Mesendoderm (in vitro differentiated cells): ENCODE results near the gene ADGRF1.

Experiments used
- DNase-seq: peaks from one replicate; pipeline ENCODE4 v3.0.0; 2013
- H2AK5ac ChIP-seq: 2 replicates; pipeline ENCODE4 v1.6.1; 2013; ENCODE audit warnings: low read length, inconsistent platforms
- H2BK120ac ChIP-seq: 2 replicates; pipeline ENCODE4 v1.6.1; 2013; ENCODE audit warnings: low read depth, mild to moderate bottlenecking, low read length, moderate library complexity, mixed read lengths
- H2BK15ac ChIP-seq: replicated peaks from 2 replicates; pipeline ENCODE4 v1.6.1; 2013; ENCODE audit warnings: low read depth, mild to moderate bottlenecking, moderate library complexity
- H2BK5ac ChIP-seq: 2 replicates; pipeline ENCODE4 v1.6.1; 2013; ENCODE audit warnings: low read length, inconsistent platforms
- H3K18ac ChIP-seq: 2 replicates; pipeline ENCODE4 v1.6.1; 2013; ENCODE audit warnings: mild to moderate bottlenecking, low read length, mixed read lengths
- H3K23ac ChIP-seq: one replicate; pipeline ENCODE4 v1.6.1; 2013; ENCODE audit warnings: low read length
- H3K27ac ChIP-seq: 2 replicates; pipeline ENCODE4 v1.5.1; 2013; ENCODE audit warnings: low read depth, mild to moderate bottlenecking, inconsistent platforms, low read length, moderate library complexity
- H3K27me3 ChIP-seq: 2 replicates; pipeline ENCODE4 v1.6.1; 2013; ENCODE audit warnings: low read length, control low read depth, mild to moderate bottlenecking, inconsistent platforms; ENCODE audit not compliant: insufficient read depth, poor library complexity
- H3K36me3 ChIP-seq: 2 replicates; pipeline ENCODE4 v1.6.1; 2013; ENCODE audit warnings: low read length, inconsistent platforms; ENCODE audit not compliant: control insufficient read depth, insufficient read depth
- H3K4ac ChIP-seq: one replicate; pipeline ENCODE4 v1.6.1; 2013; ENCODE audit warnings: low read depth, mild to moderate bottlenecking, low read length, moderate library complexity
- H3K4me1 ChIP-seq: 2 replicates; pipeline ENCODE4 v1.6.1; 2013; ENCODE audit warnings: low read depth, low read length, inconsistent platforms; ENCODE audit not compliant: control insufficient read depth
- H3K4me2 ChIP-seq: 2 replicates; pipeline ENCODE4 v1.6.1; 2013; ENCODE audit warnings: low read length
- H3K4me3 ChIP-seq: 2 replicates; pipeline ENCODE4 v1.5.1; 2013; ENCODE audit warnings: mild to moderate bottlenecking, low read length
- H3K56ac ChIP-seq: one replicate; pipeline ENCODE4 v1.6.1; 2013; ENCODE audit warnings: low read length
- H3K79me1 ChIP-seq: 2 replicates; pipeline ENCODE4 v1.6.1; 2013; ENCODE audit warnings: low read length, inconsistent platforms
- H3K79me2 ChIP-seq: 2 replicates; pipeline ENCODE4 v1.6.1; 2013; ENCODE audit warnings: mild to moderate bottlenecking, low read length; ENCODE audit not compliant: control insufficient read depth, insufficient read depth
- H3K9ac ChIP-seq: 2 replicates; pipeline ENCODE4 v1.6.1; 2013; ENCODE audit warnings: low read length, inconsistent platforms
- H4K5ac ChIP-seq: one replicate; pipeline ENCODE4 v1.6.1; 2013; ENCODE audit warnings: low read length
- H4K8ac ChIP-seq: one replicate; pipeline ENCODE4 v1.6.1; 2013; ENCODE audit warnings: low read depth, mild to moderate bottlenecking, control low read depth, low read length, moderate library complexity
- WGBS: extraction: QIAGEN DNeasy Blood & Tissue Kit; methylation state at CpG from one replicate; pipeline ENCODE4 v1.1.7; 2013; ENCODE audit warnings: low lambda C conversion rate, missing lambda C conversion rate; ENCODE audit not compliant: insufficient coverage; ENCODE audit errors: extremely low coverage; 5-methylcytosine and 5-hydroxymethylcytosine counted together

ADGRF1 gene

GRCh38 chr6:47075741-47076421, 33.7 kb upstream of the ADGRF1 start:
- Histone ChIP-seq H3K4ac (no peak overlapping the region), H3K4me1 (no peaks in the 10 kb centered on the region), H2BK5ac (no peak overlapping the region), H3K27ac (no peak overlapping the region), H3K18ac (no peak overlapping the region), H3K4me3 (no peak overlapping the region), H3K79me1 (no peaks in the 10 kb centered on the region), H3K9ac (no peak overlapping the region), H4K5ac (no peak overlapping the region), H3K56ac (no peak overlapping the region), H3K4me2 (no peak overlapping the region), H3K36me3 (no peaks in the 10 kb centered on the region), H2AK5ac (no peak overlapping the region), H3K23ac (no peak overlapping the region), H2BK15ac (no peak overlapping the region), H3K79me2 (no peaks in the 10 kb centered on the region), H3K27me3 (no peaks in the 10 kb centered on the region), H4K8ac (no peak overlapping the region), H2BK120ac (no peak overlapping the region)
- DNase-seq, result no peak
- WGBS, result no CpG with 5 or more reads among the region's 8 CpGs

DNA sequence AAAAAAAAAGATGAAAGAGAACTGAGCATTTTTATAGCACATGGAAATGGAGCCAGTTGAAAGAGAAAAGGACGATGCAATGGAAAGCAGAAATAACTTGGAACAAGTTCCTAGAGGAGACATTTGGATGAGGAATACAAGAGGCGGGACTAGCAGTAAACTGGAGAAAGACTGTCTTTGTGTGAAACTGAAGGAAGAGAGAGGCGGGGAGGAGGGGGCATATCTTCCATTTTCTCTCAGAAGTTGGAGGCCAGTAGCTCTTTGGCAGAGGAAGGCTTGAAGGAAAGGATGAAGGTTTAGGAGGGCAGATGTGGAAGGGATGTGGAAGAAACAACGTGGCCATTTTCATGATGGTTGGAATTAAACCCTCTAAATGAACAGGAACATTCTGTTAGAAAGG, 33.0 kb upstream of the ADGRF1 start:
- H3K27ac ChIP-seq, result no peak overlapping the region
- H4K5ac ChIP-seq, result no peak overlapping the region
- no peak overlapping the region for H2BK15ac ChIP-seq
- H3K79me2 ChIP-seq, result no peaks in the 10 kb centered on the region
- H2AK5ac ChIP-seq, result no peak overlapping the region
- no peak overlapping the region for H2BK5ac ChIP-seq
- no peak overlapping the region for H3K23ac ChIP-seq
- H4K8ac ChIP-seq, result no peak overlapping the region
- no peaks in the 10 kb centered on the region for H3K79me1 ChIP-seq
- H3K18ac ChIP-seq, result no peak overlapping the region
- no peak overlapping the region for H2BK120ac ChIP-seq
- H3K36me3 ChIP-seq, result no peaks in the 10 kb centered on the region
- WGBS, result no CpG with 5 or more reads among the region's 4 CpGs
- H3K4me2 ChIP-seq, result no peak overlapping the region
- no peak overlapping the region for H3K4ac ChIP-seq
- no peak overlapping the region for H3K9ac ChIP-seq
- no peak for DNase-seq
- H3K56ac ChIP-seq, result no peak overlapping the region
- no peaks in the 10 kb centered on the region for H3K27me3 ChIP-seq
- no peak overlapping the region for H3K4me3 ChIP-seq
- no peaks in the 10 kb centered on the region for H3K4me1 ChIP-seq

DNA sequence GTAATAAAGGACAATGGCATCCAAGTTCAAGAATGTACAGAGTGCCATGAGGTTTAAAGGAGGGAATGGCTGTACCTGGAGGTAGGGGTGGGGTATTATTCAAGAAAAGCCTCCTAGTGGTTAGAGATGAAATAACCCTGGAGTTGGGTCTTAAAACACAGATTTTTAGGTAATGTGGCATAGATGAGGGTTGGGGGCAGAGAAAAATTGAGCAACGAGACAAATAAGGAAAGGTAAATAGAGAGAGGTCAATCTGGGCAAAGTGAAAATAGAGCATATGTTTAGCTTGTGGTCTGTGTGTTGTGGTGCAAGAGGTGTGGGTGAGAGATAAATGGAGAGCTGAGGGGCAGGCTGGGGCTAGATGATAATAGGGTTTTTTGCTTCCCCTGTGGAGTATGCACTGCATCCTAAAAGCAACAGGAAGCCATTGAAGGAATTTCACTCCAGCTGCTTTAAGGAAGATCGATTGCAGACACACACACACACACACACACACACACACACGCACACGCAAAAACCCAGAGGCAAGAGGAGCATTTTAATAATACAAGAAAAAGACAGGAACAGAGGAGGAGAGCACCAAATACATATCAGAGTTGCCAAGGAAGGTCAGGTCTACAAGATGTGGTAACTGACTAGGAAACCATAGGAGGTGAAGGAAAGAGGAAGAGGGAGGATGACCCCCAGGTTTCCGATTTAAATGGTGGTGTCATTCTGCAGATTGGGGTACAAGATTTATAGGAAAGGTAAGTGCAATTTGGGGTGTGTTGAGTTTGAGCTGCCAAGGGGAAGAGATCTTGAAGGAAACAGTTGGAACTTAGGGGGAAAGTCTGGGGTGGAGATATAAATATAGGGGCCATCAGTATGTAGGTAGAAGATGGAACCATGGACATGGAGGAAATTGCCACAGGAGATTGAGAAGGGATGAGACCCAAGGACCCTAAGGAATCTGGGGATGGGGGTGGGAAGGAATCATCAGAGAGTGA, 31.3 kb upstream of the ADGRF1 start:
- Histone ChIP-seq H2BK5ac (no peak overlapping the region), H3K4ac (no peak overlapping the region), H3K9ac (no peak overlapping the region), H3K4me1 (no peaks in the 10 kb centered on the region), H3K27ac (no peak overlapping the region), H2BK15ac (no peak overlapping the region), H3K4me3 (no peak overlapping the region), H3K36me3 (no peaks in the 10 kb centered on the region), H4K5ac (no peak overlapping the region), H3K23ac (no peak overlapping the region), H3K56ac (no peak overlapping the region), H3K79me2 (no peaks in the 10 kb centered on the region), H2AK5ac (no peak overlapping the region), H2BK120ac (no peak overlapping the region), H3K27me3 (no peaks in the 10 kb centered on the region), H3K4me2 (no peak overlapping the region), H4K8ac (no peak overlapping the region), H3K18ac (no peak overlapping the region), H3K79me1 (no peaks in the 10 kb centered on the region)
- no CpG with 5 or more reads among the region's 5 CpGs for WGBS
- DNase-seq, result peak; percentile 59

GRCh38 chr6:47072667-47073066, 30.5 kb upstream of the ADGRF1 start:
- Histone ChIP-seq H3K4me2 (no peak overlapping the region), H3K18ac (no peak overlapping the region), H3K27ac (no peak overlapping the region), H3K79me2 (no peaks in the 10 kb centered on the region), H3K23ac (no peak overlapping the region), H2AK5ac (no peak overlapping the region), H2BK5ac (no peak overlapping the region), H3K9ac (no peak overlapping the region), H3K36me3 (no peaks in the 10 kb centered on the region), H3K56ac (no peak overlapping the region), H4K5ac (no peak overlapping the region), H3K27me3 (no peaks in the 10 kb centered on the region), H2BK15ac (no peak overlapping the region), H3K79me1 (no peaks in the 10 kb centered on the region), H3K4me1 (no peaks in the 10 kb centered on the region), H4K8ac (no peak overlapping the region), H3K4ac (no peak overlapping the region), H3K4me3 (no peak overlapping the region), H2BK120ac (no peak overlapping the region)
- no peak for DNase-seq
- no CpG with 5 or more reads among the region's 1 CpG for WGBS

DNA sequence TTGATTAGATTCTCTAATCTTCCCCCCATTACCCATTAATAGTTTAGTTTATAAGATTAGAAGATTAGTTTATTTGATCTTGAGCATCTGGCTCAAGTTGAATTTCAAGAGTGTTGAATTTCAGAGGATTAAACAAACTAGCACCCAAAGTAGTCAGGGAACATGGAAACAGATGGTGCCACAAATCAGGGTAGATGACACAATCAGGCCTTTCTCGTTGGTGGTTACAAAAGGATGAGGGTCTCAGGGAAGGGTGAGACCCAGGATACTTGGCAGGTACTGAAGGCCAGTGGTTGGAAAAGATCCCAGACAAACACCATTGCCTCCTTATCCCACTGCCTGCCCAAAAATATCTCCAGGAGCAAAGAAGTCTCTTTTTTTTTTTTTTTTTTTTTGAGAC, 29.5 kb upstream of the ADGRF1 start:
- Histone ChIP-seq H3K4me3 (no peak overlapping the region), H3K79me2 (no peaks in the 10 kb centered on the region), H3K23ac (no peak overlapping the region), H3K56ac (no peak overlapping the region), H2BK15ac (no peak overlapping the region), H3K79me1 (no peaks in the 10 kb centered on the region), H2BK5ac (no peak overlapping the region), H3K27me3 (no peaks in the 10 kb centered on the region), H4K8ac (no peak overlapping the region), H3K36me3 (no peaks in the 10 kb centered on the region), H2AK5ac (no peak overlapping the region), H3K4me2 (no peak overlapping the region), H3K4ac (no peak overlapping the region), H2BK120ac (no peak overlapping the region), H3K4me1 (no peaks in the 10 kb centered on the region), H3K9ac (no peak overlapping the region), H3K18ac (no peak overlapping the region), H3K27ac (no peak overlapping the region), H4K5ac (no peak overlapping the region)
- DNase-seq, result no peak
- WGBS, result no CpG with 5 or more reads among the region's 1 CpG
